Measurements from ENCODE around the gene GLT1D1. TPM values are rescaled to one million over a fixed set of nuclear protein-coding genes. Genes with fewer than 3 reads are reported as not detected.
A peak's percentile ranks its signal among the peaks of the same experiment; 100 is the strongest.

Gene GLT1D1
- total RNA-seq, 2 experiments from 2014 or later: not detected

DNA sequence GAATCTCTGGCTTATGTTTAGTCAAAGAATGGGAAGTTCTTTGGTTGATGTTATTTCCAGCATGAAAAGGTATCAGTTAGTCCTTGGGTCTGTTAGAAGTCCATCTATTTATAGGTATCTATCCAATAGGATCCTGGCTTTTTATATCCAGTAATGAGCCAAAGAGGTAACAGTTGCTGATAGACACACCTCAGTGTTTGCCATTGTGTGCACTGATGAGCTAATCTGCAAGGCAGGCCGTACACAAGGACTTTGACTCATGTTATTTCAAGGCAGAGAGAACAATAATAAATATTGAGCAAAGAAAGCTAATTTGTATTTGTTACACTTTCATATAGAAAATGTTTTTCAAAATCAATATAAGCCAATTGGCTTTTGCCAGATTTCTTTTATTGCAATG lies 56.4 kb downstream of the GLT1D1 start:
- no peaks in the 10 kb centered on the region for H3K9me3 Mint-ChIP-seq (ENCODE audit: insufficient read depth)
- peaks cover 6% of the 10 kb centered on the region for H3K4me1 Mint-ChIP-seq (ENCODE audit: low read depth)
- no peak overlapping the region for H3K4me3 Mint-ChIP-seq
- ChIA-PET CTCF (no interaction called here), POLR2A (no interaction called here)
- ATAC-seq (no peak), DNase-seq (no peak)
- no peaks in the 10 kb centered on the region for H3K36me3 Mint-ChIP-seq (ENCODE audit: low read depth)
- H3K27me3 Mint-ChIP-seq (ENCODE audit: low read depth): no peaks in the 10 kb centered on the region
- H3K27ac Mint-ChIP-seq: no peak overlapping the region

DNA sequence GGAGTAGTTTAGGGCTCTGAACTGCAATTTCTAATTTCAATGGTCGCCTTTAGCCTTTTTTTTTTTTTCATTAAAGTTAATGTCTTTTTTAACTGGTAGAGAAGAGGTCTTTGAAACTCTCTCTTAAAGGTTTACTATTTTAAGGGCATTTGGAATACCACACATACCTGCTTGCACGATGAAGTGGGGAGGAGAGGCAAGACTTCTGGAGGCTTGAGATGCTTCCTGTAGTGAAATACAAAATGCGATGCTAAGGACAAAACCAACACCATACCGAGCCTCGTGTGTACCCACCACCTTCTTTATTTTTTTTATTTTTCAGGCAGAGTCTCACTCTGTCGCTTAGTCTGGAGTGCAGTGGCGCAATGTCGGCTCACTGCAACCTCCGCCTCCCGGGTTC lies 57.4 kb downstream of the GLT1D1 start:
- Mint-ChIP-seq H3K36me3 (ENCODE audit: low read depth) (no peaks in the 10 kb centered on the region), H3K27me3 (ENCODE audit: low read depth) (no peaks in the 10 kb centered on the region), H3K27ac (no peak overlapping the region), H3K4me3 (no peak overlapping the region), H3K9me3 (ENCODE audit: insufficient read depth) (no peaks in the 10 kb centered on the region), H3K4me1 (ENCODE audit: low read depth) (peaks cover 13% of the 10 kb centered on the region)
- DNase-seq: no peak
- CTCF ChIA-PET: no interaction called here
- POLR2A ChIA-PET: no interaction called here
- no peak for ATAC-seq

DNA sequence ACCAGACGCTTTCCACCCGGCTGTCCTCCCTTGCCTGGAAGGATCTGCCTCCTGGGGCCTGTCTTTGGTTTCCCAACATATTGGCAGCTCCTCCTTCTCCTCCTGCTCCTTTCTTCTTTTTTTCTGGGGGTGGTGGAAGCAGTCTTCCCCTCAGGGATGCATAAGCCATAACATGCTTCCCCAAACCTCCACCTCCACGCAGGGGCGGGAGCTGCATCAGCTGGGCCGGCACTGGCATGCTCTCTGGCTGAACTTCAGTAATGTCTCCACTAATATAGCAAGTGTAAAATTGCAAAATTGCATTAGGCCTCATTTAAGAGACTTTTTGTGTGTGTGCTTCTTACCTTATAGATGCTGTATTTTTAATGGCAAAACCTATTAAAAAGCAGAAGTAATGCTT lies 58.6 kb downstream of the GLT1D1 start:
- ChIA-PET POLR2A (no interaction called here), CTCF (no interaction called here)
- Mint-ChIP-seq H3K4me3 (no peak overlapping the region), H3K9me3 (ENCODE audit: insufficient read depth) (no peaks in the 10 kb centered on the region), H3K27me3 (ENCODE audit: low read depth) (no peaks in the 10 kb centered on the region), H3K27ac (no peak overlapping the region), H3K4me1 (ENCODE audit: low read depth) (peaks cover 23% of the 10 kb centered on the region), H3K36me3 (ENCODE audit: low read depth) (no peaks in the 10 kb centered on the region)
- DNase-seq (no peak), ATAC-seq (no peak)

DNA sequence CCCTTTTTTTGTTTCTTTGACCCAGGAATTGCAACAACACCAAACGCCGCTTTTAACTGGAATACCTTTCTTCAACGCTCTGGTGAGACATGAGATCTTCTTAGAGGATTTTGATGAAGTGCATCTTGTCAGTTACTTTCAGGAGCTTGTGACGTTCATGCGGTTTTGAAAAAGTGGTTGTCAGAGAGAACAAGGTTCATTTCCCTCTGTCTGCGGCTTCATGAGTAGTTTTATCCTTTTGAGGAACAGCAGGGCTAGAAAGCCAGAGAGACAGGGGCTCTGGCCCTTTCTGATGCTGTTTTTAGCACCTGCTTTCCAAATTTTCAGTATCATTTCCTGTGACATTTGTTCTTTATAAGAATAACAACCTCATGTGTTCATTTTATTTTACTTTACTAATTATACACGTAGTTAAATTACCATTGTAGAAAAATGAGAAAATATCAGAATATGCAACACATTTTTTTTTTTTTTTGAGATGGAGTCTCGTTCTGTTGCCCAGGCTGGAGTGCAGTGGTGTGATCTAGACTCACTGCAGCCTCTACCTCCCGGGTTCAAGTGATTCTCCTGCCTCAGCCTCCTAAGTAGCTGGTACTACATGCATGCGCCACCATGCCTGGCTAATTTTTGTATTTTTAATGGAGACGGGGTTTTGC lies 61.8 kb downstream of the GLT1D1 start:
- Mint-ChIP-seq H3K36me3 (ENCODE audit: low read depth) (no peaks in the 10 kb centered on the region), H3K4me3 (no peak overlapping the region), H3K9me3 (ENCODE audit: insufficient read depth) (no peaks in the 10 kb centered on the region), H3K27ac (peak overlapping the region; percentile 53), H3K27me3 (ENCODE audit: low read depth) (no peaks in the 10 kb centered on the region), H3K4me1 (ENCODE audit: low read depth) (peaks cover 24% of the 10 kb centered on the region)
- ChIA-PET POLR2A (no interaction called here), CTCF (interaction anchor here (0.7 kb wide), 1 partner anchor 538 kb away, joined by 4 read pairs; no protein-coding TSS in a partner anchor)
- ATAC-seq (peak; percentile 84), DNase-seq (peak; percentile 76)

DNA sequence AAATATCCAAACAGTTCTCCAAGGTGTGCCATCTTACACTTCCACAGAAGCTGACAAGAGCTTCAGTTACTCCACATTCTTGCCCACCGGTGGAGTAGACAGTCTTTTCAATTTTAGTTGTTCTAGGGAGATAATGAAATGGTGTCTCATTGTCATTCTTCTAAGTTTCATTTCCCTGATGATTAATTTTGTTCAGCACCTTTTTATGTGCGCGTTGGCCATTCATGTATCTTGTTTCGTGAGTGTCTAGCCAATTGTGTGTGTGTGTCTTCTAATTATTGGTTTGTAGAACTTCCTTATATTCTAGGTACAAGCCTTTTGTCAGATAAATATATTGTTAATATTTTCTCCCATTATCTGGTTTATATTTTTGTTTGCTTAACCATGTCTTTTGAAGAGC lies 63.1 kb downstream of the GLT1D1 start:
- no peak for ATAC-seq

DNA sequence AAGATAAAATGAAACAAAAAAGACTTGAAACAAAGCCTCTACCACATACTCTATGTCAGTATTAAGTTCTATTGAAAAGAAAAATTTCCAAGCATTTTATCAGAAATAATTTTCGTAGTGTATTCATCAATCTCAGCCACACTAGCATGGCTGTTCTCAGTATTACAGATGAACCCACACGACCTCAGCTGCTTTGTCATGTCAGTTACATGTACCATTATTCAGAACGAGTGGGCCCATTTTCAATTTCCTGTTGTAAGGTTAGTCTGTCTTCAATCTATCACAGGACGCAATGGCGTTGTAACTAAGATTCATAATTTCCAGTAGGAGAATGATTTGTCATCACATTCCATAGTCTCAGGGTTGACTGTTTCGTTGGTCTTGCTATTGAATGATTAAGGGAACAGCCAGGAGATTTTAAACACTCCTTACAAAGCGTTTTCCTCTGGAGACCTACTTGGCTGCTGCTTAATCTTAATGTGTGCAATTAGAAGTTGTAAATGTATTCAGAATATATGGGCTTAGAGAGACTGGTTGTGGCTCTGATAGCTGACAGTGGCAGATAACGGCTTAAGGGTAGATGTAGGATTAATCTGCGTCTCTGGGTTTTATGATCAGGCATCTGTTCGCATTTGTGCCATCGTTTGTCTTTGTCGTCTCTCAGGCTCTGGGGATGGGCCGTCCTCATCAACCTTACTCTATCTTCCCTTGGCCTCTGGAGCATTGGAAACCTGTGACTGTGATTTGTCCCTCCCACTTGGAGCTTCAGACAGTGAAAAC lies 65.4 kb downstream of the GLT1D1 start:
- Mint-ChIP-seq H3K27me3 (ENCODE audit: low read depth) (peaks cover 6% of the 10 kb centered on the region), H3K9me3 (ENCODE audit: insufficient read depth) (no peaks in the 10 kb centered on the region), H3K27ac (no peak overlapping the region), H3K36me3 (ENCODE audit: low read depth) (no peaks in the 10 kb centered on the region), H3K4me3 (no peak overlapping the region), H3K4me1 (ENCODE audit: low read depth) (peaks cover 24% of the 10 kb centered on the region)
- CTCF ChIA-PET: no interaction called here
- POLR2A ChIA-PET: no interaction called here
- ATAC-seq: no peak
- no peak for DNase-seq

More for the DNA sequence above, 63.1 kb downstream of the GLT1D1 start:
- POLR2A ChIA-PET: interaction anchor here (1.1 kb wide), 1 partner anchor 93 kb away, joined by 4 read pairs; the partner anchor contains the start of gene SLC15A4
- no peak for DNase-seq
- Mint-ChIP-seq H3K36me3 (ENCODE audit: low read depth) (no peaks in the 10 kb centered on the region), H3K27ac (no peak overlapping the region), H3K9me3 (ENCODE audit: insufficient read depth) (no peaks in the 10 kb centered on the region), H3K4me1 (ENCODE audit: low read depth) (peaks cover 24% of the 10 kb centered on the region), H3K4me3 (no peak overlapping the region), H3K27me3 (ENCODE audit: low read depth) (peaks cover 1% of the 10 kb centered on the region)
- CTCF ChIA-PET: no interaction called here

DNA sequence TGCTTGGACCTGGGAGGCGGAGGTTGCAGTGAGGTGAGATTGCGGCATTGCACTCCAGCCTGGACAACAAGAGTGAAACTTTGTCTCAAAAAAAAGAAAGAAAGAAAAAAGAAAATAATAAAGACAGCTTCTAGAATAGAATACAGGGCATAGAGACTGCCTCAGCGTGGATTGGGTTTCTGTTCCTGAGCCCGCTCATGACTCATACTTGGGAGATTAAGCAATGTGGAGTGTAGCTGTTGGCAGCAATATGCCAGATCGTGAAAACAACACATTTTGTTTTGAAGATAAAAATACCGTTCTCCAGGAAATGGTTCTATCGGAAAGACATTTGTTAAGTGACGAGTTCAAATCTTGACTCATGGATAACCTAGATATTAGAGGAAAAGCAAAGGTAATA lies 67.2 kb downstream of the GLT1D1 start:
- ChIA-PET CTCF (no interaction called here), POLR2A (no interaction called here)
- Mint-ChIP-seq H3K4me3 (no peak overlapping the region), H3K9me3 (ENCODE audit: insufficient read depth) (no peaks in the 10 kb centered on the region), H3K27me3 (ENCODE audit: low read depth) (peaks cover 6% of the 10 kb centered on the region), H3K36me3 (ENCODE audit: low read depth) (no peaks in the 10 kb centered on the region), H3K4me1 (ENCODE audit: low read depth) (peaks cover 12% of the 10 kb centered on the region), H3K27ac (no peak overlapping the region)
- DNase-seq: no peak
- no peak for ATAC-seq

DNA sequence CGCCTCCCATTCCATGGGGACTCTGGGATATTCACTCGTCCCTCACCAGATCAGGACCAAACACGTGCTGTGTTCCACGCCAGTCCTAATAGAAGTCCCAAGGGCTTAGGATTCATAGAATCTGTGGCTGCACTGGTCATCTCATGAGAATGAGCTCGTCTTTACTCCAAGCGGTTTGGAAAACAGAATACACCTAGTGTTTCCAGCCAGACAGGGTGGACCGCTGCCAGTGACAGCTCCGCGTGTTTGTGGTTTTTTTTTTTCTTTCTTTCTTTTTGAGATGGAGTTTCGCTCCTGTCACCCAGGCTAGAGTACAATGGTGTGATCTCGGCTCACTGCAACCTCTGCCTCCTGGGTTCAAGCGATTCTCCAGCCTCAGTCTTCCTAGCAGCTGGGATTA lies 75.1 kb downstream of the GLT1D1 start:
- POLR2A ChIA-PET: no interaction called here
- CTCF ChIA-PET: no interaction called here
- Mint-ChIP-seq H3K27me3 (ENCODE audit: low read depth) (no peaks in the 10 kb centered on the region), H3K9me3 (ENCODE audit: insufficient read depth) (no peaks in the 10 kb centered on the region), H3K4me1 (ENCODE audit: low read depth) (no peaks in the 10 kb centered on the region), H3K27ac (no peak overlapping the region), H3K36me3 (ENCODE audit: low read depth) (no peaks in the 10 kb centered on the region), H3K4me3 (no peak overlapping the region)
- no peak for DNase-seq
- no peak for ATAC-seq

DNA sequence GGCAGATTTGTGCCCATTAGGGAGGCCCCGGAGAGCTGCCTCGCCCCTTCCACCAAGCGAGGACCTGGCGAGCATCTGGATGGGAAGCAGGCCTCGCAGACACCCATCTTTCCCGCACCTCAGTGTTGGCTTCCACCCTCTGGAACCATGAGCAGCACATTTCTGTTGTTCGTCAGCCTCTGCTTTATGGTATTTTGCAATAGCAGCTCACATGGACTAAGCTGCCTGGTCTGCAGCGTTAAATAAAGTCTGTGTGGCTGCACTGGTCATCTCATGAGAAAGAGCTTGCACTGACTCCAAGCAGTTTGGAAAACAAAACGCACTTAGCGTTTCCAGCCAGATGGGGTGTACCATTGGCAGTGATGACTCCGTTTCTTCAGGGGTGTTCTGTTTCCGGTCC lies 75.8 kb downstream of the GLT1D1 start:
- POLR2A ChIA-PET: no interaction called here
- CTCF ChIA-PET: no interaction called here
- H3K27ac Mint-ChIP-seq: no peak overlapping the region
- H3K27me3 Mint-ChIP-seq (ENCODE audit: low read depth): no peaks in the 10 kb centered on the region
- no peaks in the 10 kb centered on the region for H3K36me3 Mint-ChIP-seq (ENCODE audit: low read depth)
- H3K9me3 Mint-ChIP-seq (ENCODE audit: insufficient read depth): no peaks in the 10 kb centered on the region
- no peak overlapping the region for H3K4me3 Mint-ChIP-seq
- DNase-seq: no peak
- no peaks in the 10 kb centered on the region for H3K4me1 Mint-ChIP-seq (ENCODE audit: low read depth)
- ATAC-seq: no peak

DNA sequence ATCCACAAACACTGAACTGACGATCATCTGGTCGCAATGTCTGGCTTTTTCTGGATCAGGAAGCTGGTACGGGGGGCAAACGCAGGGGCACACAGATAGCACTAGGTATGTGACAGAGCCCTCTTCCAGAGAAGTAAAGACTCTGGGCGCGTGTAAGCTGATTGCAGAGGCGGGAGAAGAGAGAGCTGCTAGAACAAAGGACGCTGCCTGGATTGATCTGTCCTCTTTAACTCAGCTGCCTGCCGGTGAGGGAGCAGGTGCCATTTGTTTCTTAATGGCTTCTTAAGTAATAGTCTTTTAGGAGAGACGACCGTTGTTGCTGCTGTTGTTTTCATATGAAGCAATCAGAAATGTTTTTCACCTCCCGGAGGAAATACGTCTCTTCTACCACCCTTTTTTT lies 77.3 kb downstream of the GLT1D1 start:
- Mint-ChIP-seq H3K9me3 (ENCODE audit: insufficient read depth) (no peaks in the 10 kb centered on the region), H3K4me1 (ENCODE audit: low read depth) (no peaks in the 10 kb centered on the region), H3K27ac (no peak overlapping the region), H3K27me3 (ENCODE audit: low read depth) (no peaks in the 10 kb centered on the region), H3K36me3 (ENCODE audit: low read depth) (no peaks in the 10 kb centered on the region), H3K4me3 (no peak overlapping the region)
- ATAC-seq (no peak), DNase-seq (no peak)
- POLR2A ChIA-PET: no interaction called here
- CTCF ChIA-PET: no interaction called here

DNA sequence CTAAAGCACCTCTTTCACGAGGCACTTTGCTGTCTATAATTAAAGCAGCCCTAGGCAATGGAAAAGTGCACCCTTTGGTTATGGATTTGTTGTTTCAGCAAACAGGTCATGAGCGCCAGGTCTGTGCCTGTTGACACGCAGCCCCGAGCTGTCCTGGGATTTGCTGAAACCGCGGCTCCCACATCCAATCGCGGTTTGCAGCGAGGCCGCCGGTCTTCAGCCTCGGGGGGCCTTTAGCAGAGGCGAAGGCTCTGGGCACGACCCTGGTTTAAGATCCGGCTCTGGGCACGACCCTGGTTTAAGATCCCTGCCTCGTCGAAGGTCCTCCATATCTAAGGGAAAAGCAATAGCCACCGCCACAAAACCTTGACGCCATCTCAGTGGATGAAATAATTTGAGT lies 79.2 kb downstream of the GLT1D1 start:
- H3K4me1 Mint-ChIP-seq (ENCODE audit: low read depth): peaks cover 3% of the 10 kb centered on the region
- no peak for DNase-seq
- no peak for ATAC-seq
- H3K9me3 Mint-ChIP-seq (ENCODE audit: insufficient read depth): peaks cover 6% of the 10 kb centered on the region
- H3K4me3 Mint-ChIP-seq: no peak overlapping the region
- peaks cover 2% of the 10 kb centered on the region for H3K27me3 Mint-ChIP-seq (ENCODE audit: low read depth)
- ChIA-PET CTCF (no interaction called here), POLR2A (no interaction called here)
- H3K27ac Mint-ChIP-seq: no peak overlapping the region
- H3K36me3 Mint-ChIP-seq (ENCODE audit: low read depth): no peaks in the 10 kb centered on the region

DNA sequence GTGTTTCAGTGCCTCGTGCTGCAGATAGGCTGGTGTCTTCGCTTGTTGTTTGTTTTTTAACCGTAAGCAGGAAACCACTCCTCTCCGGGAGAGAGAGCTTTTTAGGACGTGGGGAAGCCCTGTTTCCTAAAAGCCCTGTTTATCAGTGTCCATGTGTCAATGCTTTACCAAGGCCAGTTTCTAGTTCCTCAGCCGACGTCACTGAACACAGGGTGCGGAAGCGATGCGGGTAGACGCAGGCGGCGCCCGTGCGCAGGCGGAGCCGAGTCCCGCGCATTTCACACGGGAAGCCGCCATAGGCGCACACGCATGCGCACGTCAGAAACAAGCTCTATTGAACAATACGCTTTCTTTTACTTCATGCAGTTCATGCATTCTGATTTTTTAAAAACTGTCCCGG lies 79.8 kb downstream of the GLT1D1 start:
- Mint-ChIP-seq H3K4me3 (no peak overlapping the region), H3K27ac (no peak overlapping the region), H3K4me1 (ENCODE audit: low read depth) (peaks cover 3% of the 10 kb centered on the region), H3K36me3 (ENCODE audit: low read depth) (no peaks in the 10 kb centered on the region), H3K27me3 (ENCODE audit: low read depth) (peaks cover 2% of the 10 kb centered on the region), H3K9me3 (ENCODE audit: insufficient read depth) (peaks cover 6% of the 10 kb centered on the region)
- ATAC-seq: no peak
- CTCF ChIA-PET: no interaction called here
- DNase-seq: no peak
- POLR2A ChIA-PET: no interaction called here

DNA sequence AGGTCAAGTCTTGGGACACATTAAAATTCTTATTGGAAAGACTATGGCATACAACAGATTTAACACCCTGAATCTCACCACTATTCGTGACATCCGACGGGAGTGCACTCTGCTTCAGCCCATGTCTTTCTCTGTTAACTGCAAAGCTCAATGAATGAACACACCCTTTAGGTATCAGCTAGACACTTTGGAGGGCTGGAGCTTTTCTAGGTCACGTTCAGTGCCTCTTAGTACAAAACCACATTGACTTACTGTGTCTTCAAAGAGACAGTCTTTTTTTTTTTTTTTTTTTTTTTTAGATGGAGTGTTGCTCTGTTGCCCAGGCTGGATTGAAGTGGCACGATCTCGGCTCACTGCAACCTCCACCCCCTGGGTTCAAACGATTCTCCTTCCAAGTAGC lies 80.6 kb downstream of the GLT1D1 start:
- peaks cover 3% of the 10 kb centered on the region for H3K4me1 Mint-ChIP-seq (ENCODE audit: low read depth)
- H3K36me3 Mint-ChIP-seq (ENCODE audit: low read depth): no peaks in the 10 kb centered on the region
- DNase-seq (no peak), ATAC-seq (no peak)
- ChIA-PET CTCF (no interaction called here), POLR2A (no interaction called here)
- H3K9me3 Mint-ChIP-seq (ENCODE audit: insufficient read depth): peaks cover 6% of the 10 kb centered on the region
- H3K27me3 Mint-ChIP-seq (ENCODE audit: low read depth): peaks cover 2% of the 10 kb centered on the region
- no peak overlapping the region for H3K27ac Mint-ChIP-seq
- H3K4me3 Mint-ChIP-seq: no peak overlapping the region

All from activated CD8-positive, alpha-beta T cell treated with anti-CD3 and anti-CD28 coated beads, Interleukin-2, amount 10 ng/mL, durations not matched to agents 7 days and 5 days (primary cell).